ENCODE data around the gene CPSF3. TPM values are rescaled to one million over a fixed set of nuclear protein-coding genes. Genes with fewer than 3 reads are reported as not detected.

The CPSF3 gene
- total and polyA plus RNA-seq, 8 donors = 25.9 to 58.7 (median 46.7) TPM

- Histone ChIP-seq H3K4me1 (peaks cover 4 to 5% of the 10 kb centered on the region in 2 donors), H3K4me3 (no peak overlapping the region), H3K9me3 (no peaks in the 10 kb centered on the region), H3K36me3 (peaks cover 0 to 6% of the 10 kb centered on the region in 2 donors), H3K27me3 (no peaks in the 10 kb centered on the region), H3K27ac (no peak overlapping the region)
- no peak for TF ChIP-seq CTCF (IDR thresholded peaks at IDR 0.05)
- no peak for DNase-seq
- intact Hi-C loops (cut with DNase I) = no loop called here
- no peak for ATAC-seq
Observed at GRCh38 chr2:9382604-9383235, 40.7 kb upstream of the CPSF3 start.

- TF ChIP-seq CTCF (IDR thresholded peaks at IDR 0.05) = no peak
- Histone ChIP-seq H3K4me1 (peaks cover 4 to 5% of the 10 kb centered on the region in 2 donors), H3K27me3 (no peaks in the 10 kb centered on the region), H3K4me3 (no peak overlapping the region), H3K9me3 (no peaks in the 10 kb centered on the region), H3K27ac (no peak overlapping the region), H3K36me3 (peaks cover 0 to 16% of the 10 kb centered on the region in 2 donors)
- intact Hi-C loops (cut with DNase I) = no loop called here
- ATAC-seq (no peak), DNase-seq (no peak)
Observed at GRCh38 chr2:9384521-9384920, 38.9 kb upstream of the CPSF3 start.

- Histone ChIP-seq H3K27ac (no peak overlapping the region), H3K27me3 (no peaks in the 10 kb centered on the region), H3K9me3 (no peaks in the 10 kb centered on the region), H3K4me1 (peaks cover 4 to 5% of the 10 kb centered on the region in 2 donors), H3K36me3 (peaks cover 0 to 27% of the 10 kb centered on the region in 2 donors), H3K4me3 (no peak overlapping the region)
- intact Hi-C loops (cut with DNase I) = no loop called here
- DNase-seq (no peak), ATAC-seq (no peak)
- no peak for TF ChIP-seq CTCF (IDR thresholded peaks at IDR 0.05)
Observed at GRCh38 chr2:9385841-9386240, 37.6 kb upstream of the CPSF3 start.

GRCh38 chr2:9388199-9388681, 35.2 kb upstream of the CPSF3 start:
- intact Hi-C loops (cut with DNase I) = no loop called here
- Histone ChIP-seq H3K4me3 (no peak overlapping the region), H3K36me3 (peaks cover 0 to 27% of the 10 kb centered on the region in 2 donors), H3K27ac (no peak overlapping the region), H3K4me1 (peaks cover 4 to 5% of the 10 kb centered on the region in 2 donors), H3K27me3 (no peaks in the 10 kb centered on the region), H3K9me3 (no peaks in the 10 kb centered on the region)
- no peak for DNase-seq
- TF ChIP-seq CTCF (IDR thresholded peaks at IDR 0.05) = no peak
- no peak for ATAC-seq

GRCh38 chr2:9388950-9389911, 34.2 kb upstream of the CPSF3 start:
- peaks cover 0 to 27% of the 10 kb centered on the region in 2 donors for H3K36me3 ChIP-seq
- TF ChIP-seq CTCF (IDR thresholded peaks at IDR 0.05) = no peak
- H3K4me1 ChIP-seq = peaks cover 4 to 5% of the 10 kb centered on the region in 2 donors
- H3K4me3 ChIP-seq = no peak overlapping the region
- DNase-seq (peak in 1 of 4 donors; percentile 72), ATAC-seq (no peak)
- intact Hi-C loops (cut with DNase I) = no loop called here
- no peaks in the 10 kb centered on the region for H3K27me3 ChIP-seq
- no peaks in the 10 kb centered on the region for H3K9me3 ChIP-seq
- no peak overlapping the region for H3K27ac ChIP-seq
